HL-60 (cell line): ENCODE measurements around the gene SPANXN3.
"Not testable (repeated sequence)": the region's sequence is repeated elsewhere in the genome, so short reads cannot be mapped to it uniquely, and the experiment has no call there.

ENCODE experiments used
- DNase-seq, 2 experiments: peaks; one replicate each; pipeline ENCODE4 v3.0.0-alpha.2; 2010 to 2020; ENCODE audit warnings: low read depth in 1 of 2, low spot score in 1 of 2
- H3K27ac ChIP-seq: fragments of 250-450 bp; sonication (Bioruptor Pico); replicated peaks from 2 replicates; pipeline ENCODE4 v1.5.1; 2020; ENCODE audit warnings: mild to moderate bottlenecking, moderate library complexity
- H3K27me3 ChIP-seq: fragments of 250-450 bp; sonication (Bioruptor Pico); 2 replicates; pipeline ENCODE4 v1.5.1; 2021; ENCODE audit warnings: mild to moderate bottlenecking, moderate library complexity; ENCODE audit not compliant: insufficient read depth, poor library complexity, severe bottlenecking
- H3K4me3 ChIP-seq: replicated peaks from 2 replicates; pipeline ENCODE4 v1.5.1; 2011; ENCODE audit warnings: mild to moderate bottlenecking, control low read depth, low read length; ENCODE audit not compliant: insufficient read depth
- CTCF ChIP-seq: IDR thresholded peaks from one replicate; pipeline ENCODE4 v1.5.1; 2011; ENCODE audit warnings: low read length, control low read depth, inconsistent platforms; ENCODE audit not compliant: insufficient read depth
- GABPA ChIP-seq: IDR thresholded peaks from 2 replicates; pipeline ENCODE4 v1.6.1; 2012; ENCODE audit warnings: low read depth
- POLR2AphosphoS5 ChIP-seq: IDR thresholded peaks from 2 replicates; pipeline ENCODE4 v1.6.1; 2012; ENCODE audit warnings: low read depth
- REST ChIP-seq: IDR thresholded peaks from 2 replicates; pipeline ENCODE4 v1.6.1; 2012; ENCODE audit warnings: low read depth; ENCODE audit not compliant: insufficient replicate concordance
- SPI1 ChIP-seq: IDR thresholded peaks from 2 replicates; pipeline ENCODE4 v1.6.1; 2012; ENCODE audit warnings: low read depth, mild to moderate bottlenecking, borderline replicate concordance
- long read RNA-seq: library from polyadenylated mRNA; unstranded; transcript quantifications from one replicate; pipeline ENCODE4 v2.0.0, GENCODE V29; 2020

SPANXN3 gene
- long read RNA-seq = 0 reads

GRCh38 chrX:143517375-143517774 lies at the start of gene SPANXN3:
TSS of gene SPANXN3 (minus strand) at chrX:143517475. CDS start at chrX:143517391, 84 bp downstream.
- H3K27ac ChIP-seq, H3K27me3 ChIP-seq, DNase-seq, H3K4me3 ChIP-seq: not testable (repeated sequence)

GRCh38 chrX:143536176-143536575 lies 18.9 kb upstream of the SPANXN3 start:
- no peak overlapping the region for H3K27ac ChIP-seq
- no peak for DNase-seq
- H3K27me3 ChIP-seq = no peaks in the 10 kb centered on the region
- no peak overlapping the region for H3K4me3 ChIP-seq
- TF ChIP-seq GABPA (no peak), CTCF (no peak), REST (no peak), POLR2AphosphoS5 (no peak), SPI1 (no peak)

GRCh38 chrX:143502196-143502595 lies 15.1 kb downstream of the SPANXN3 start:
- H3K4me3 ChIP-seq, DNase-seq, H3K27ac ChIP-seq, H3K27me3 ChIP-seq: not testable (repeated sequence)

GRCh38 chrX:143500751-143501150 lies 16.5 kb downstream of the SPANXN3 start:
- Histone ChIP-seq H3K27ac (no peak overlapping the region), H3K4me3 (no peak overlapping the region), H3K27me3 (no peaks in the 10 kb centered on the region)
- TF ChIP-seq SPI1 (no peak), CTCF (no peak), GABPA (no peak), POLR2AphosphoS5 (no peak), REST (no peak)
- DNase-seq = no peak

GRCh38 chrX:143486105-143486504 lies 31.2 kb downstream of the SPANXN3 start:
- no peak for DNase-seq
- H3K27ac ChIP-seq = no peak overlapping the region
- H3K27me3 ChIP-seq = no peaks in the 10 kb centered on the region
- H3K4me3 ChIP-seq = no peak overlapping the region
- no peak for TF ChIP-seq SPI1
- no peak for TF ChIP-seq CTCF
- TF ChIP-seq GABPA = no peak
- no peak for TF ChIP-seq REST
- TF ChIP-seq POLR2AphosphoS5 = no peak
